Testis (tissue), 3 donors: ENCODE data around the gene TMEM272. TPM values are rescaled to one million over a fixed set of nuclear protein-coding genes. Genes with fewer than 3 reads are reported as not detected.

Experiments used
- DNase-seq: peaks from one replicate; pipeline ENCODE4 v3.0.0-alpha.2; 2019
- H3K27ac ChIP-seq, 2 donors: fragments of 200-600 bp; sonication (generic); one replicate each; pipeline ENCODE4 v1.5.1; 2019
- H3K27me3 ChIP-seq: fragments of 200-600 bp; sonication (generic); one replicate; pipeline ENCODE4 v1.5.1; 2019
- H3K36me3 ChIP-seq: fragments of 200-600 bp; sonication (generic); one replicate; pipeline ENCODE4 v1.5.1; 2017; ENCODE audit warnings: low read depth; ENCODE audit errors: missing control alignments
- H3K4me1 ChIP-seq: fragments of 200-600 bp; sonication (generic); one replicate; pipeline ENCODE4 v1.5.1; 2019
- H3K4me3 ChIP-seq, 2 donors: fragments of 200-600 bp; sonication (generic); one replicate each; pipeline ENCODE4 v1.5.1; 2017 to 2019
- H3K9me3 ChIP-seq: fragments of 200-600 bp; sonication (generic); one replicate; pipeline ENCODE4 v1.5.1; 2017
- CTCF ChIP-seq, 3 experiments: fragments of 450-650 bp in 2 of 3; fragments of 200-600 bp in 1 of 3; sonication (generic) in 1 of 3; IDR thresholded peaks; one replicate each; pipeline ENCODE4 v1.5.1; 2016 to 2019; ENCODE audit warnings: antibody characterized with exemption in 3 of 3, mild to moderate bottlenecking in 2 of 3, moderate library complexity in 1 of 3
- POLR2A ChIP-seq: fragments of 450-650 bp; IDR thresholded peaks from one replicate; pipeline ENCODE4 v1.6.1; 2017; ENCODE audit warnings: antibody characterized with exemption, mild to moderate bottlenecking, moderate library complexity
- WGBS, 2 donors: methylation state at CpG; one replicate each; pipeline ENCODE4 v1.1.5; 2018; 5-methylcytosine and 5-hydroxymethylcytosine counted together
- intact Hi-C: fragments of 100-400 bp; cut with DNase I; formaldehyde crosslinking; loops from one replicate; pipeline ENCODE4 v1.15.1; 2023; ENCODE audit warnings: low total_unique reads
- polyA plus RNA-seq: library from polyadenylated mRNA; stranded (reverse); fragments of 350-450 nt; fragmentation: Illumina TruSeq; extraction: RNeasy Lipid Tissue Mini Kit (QIAGEN cat#74804); gene quantifications from one replicate; pipeline ENCODE4 v1.2.3, GENCODE V29; 2014; ENCODE audit warnings: low read depth, low replicate concordance; ENCODE audit not compliant: insufficient read depth
- total RNA-seq, 2 donors: library from RNA; depleted of rRNA; stranded (reverse); fragments of >200 nt; gene quantifications; one replicate each; pipeline ENCODE4 v1.2.3, GENCODE V29; 2016

Gene TMEM272
- total and polyA plus RNA-seq, 3 donors from 2014 or later: 0.50 to 1.9 (median 1.7) TPM

- H3K27ac ChIP-seq: no peak overlapping the region
- 80 to 81% methylated on average over 11 to 12 of the region's 12 CpGs for WGBS, 2 donors
- TF ChIP-seq CTCF (IDR thresholded peaks at IDR 0.05): peak in 2 of 3 experiments; percentile 26 to 31
- no peak for TF ChIP-seq POLR2A
- H3K4me3 ChIP-seq: no peak overlapping the region
- H3K4me1 ChIP-seq: peaks cover 13% of the 10 kb centered on the region
- H3K27me3 ChIP-seq: no peaks in the 10 kb centered on the region
- DNase-seq: peak; percentile 69
- intact Hi-C loops: loop anchor here (5.0 kb wide), 1 partner anchor 2001 kb away; no protein-coding TSS in a partner anchor
- H3K9me3 ChIP-seq: no peaks in the 10 kb centered on the region
- no peaks in the 10 kb centered on the region for H3K36me3 ChIP-seq
These were observed 47.1 kb downstream of the TMEM272 start for GRCh38 chr13:51797664-51798488.

GRCh38 chr13:51796546-51796945 lies 48.4 kb downstream of the TMEM272 start:
- no peak for DNase-seq
- 80 to 86% methylated on average over 7 of the region's 7 CpGs for WGBS, 2 donors
- peaks cover 1% of the 10 kb centered on the region for H3K4me1 ChIP-seq
- no peaks in the 10 kb centered on the region for H3K9me3 ChIP-seq
- H3K27me3 ChIP-seq: no peaks in the 10 kb centered on the region
- TF ChIP-seq POLR2A: no peak
- TF ChIP-seq CTCF (IDR thresholded peaks at IDR 0.05): no peak
- no peak overlapping the region for H3K27ac ChIP-seq
- no peaks in the 10 kb centered on the region for H3K36me3 ChIP-seq
- no peak overlapping the region for H3K4me3 ChIP-seq
- intact Hi-C loops: loop anchor here (5.0 kb wide), 1 partner anchor 1999 kb away; no protein-coding TSS in a partner anchor

GRCh38 chr13:51795419-51795818 lies 49.6 kb downstream of the TMEM272 start:
- Histone ChIP-seq H3K9me3 (no peaks in the 10 kb centered on the region), H3K4me1 (no peaks in the 10 kb centered on the region), H3K36me3 (no peaks in the 10 kb centered on the region), H3K27ac (no peak overlapping the region), H3K4me3 (no peak overlapping the region), H3K27me3 (no peaks in the 10 kb centered on the region)
- intact Hi-C loops: loop anchor here (5.0 kb wide), 1 partner anchor 1998 kb away; no protein-coding TSS in a partner anchor
- WGBS, 2 donors: 95% methylated on average over 2 of the region's 2 CpGs
- no peak for DNase-seq
- no peak for TF ChIP-seq POLR2A

- Histone ChIP-seq H3K4me1 (no peaks in the 10 kb centered on the region), H3K36me3 (no peaks in the 10 kb centered on the region), H3K4me3 (no peak overlapping the region), H3K9me3 (no peaks in the 10 kb centered on the region), H3K27me3 (no peaks in the 10 kb centered on the region), H3K27ac (no peak overlapping the region)
- 72 to 100% methylated on average over 1 to 4 of the region's 4 CpGs for WGBS, 2 donors
- DNase-seq: no peak
- intact Hi-C loops: loop anchor here (5.0 kb wide), 1 partner anchor 1998 kb away; no protein-coding TSS in a partner anchor
- TF ChIP-seq CTCF (IDR thresholded peaks at IDR 0.05) (no peak), POLR2A (no peak)
These were observed 50.0 kb downstream of the TMEM272 start for GRCh38 chr13:51794964-51795363.

- H3K27me3 ChIP-seq: no peaks in the 10 kb centered on the region
- no peaks in the 10 kb centered on the region for H3K36me3 ChIP-seq
These were observed 51.3 kb downstream of the TMEM272 start for GRCh38 chr13:51793570-51794271.

More at GRCh38 chr13:51793570-51794271, 51.3 kb downstream of the TMEM272 start:
- H3K27ac ChIP-seq: no peak overlapping the region
- intact Hi-C loops: no loop called here
- no peaks in the 10 kb centered on the region for H3K9me3 ChIP-seq
- TF ChIP-seq POLR2A: no peak
- TF ChIP-seq CTCF (IDR thresholded peaks at IDR 0.05): no peak
- 84% methylated on average over 6 of the region's 6 CpGs for WGBS, 2 donors
- DNase-seq: no peak
- H3K4me1 ChIP-seq: no peaks in the 10 kb centered on the region
- no peak overlapping the region for H3K4me3 ChIP-seq
